SU-DHL-6 (cell line): ENCODE measurements around the gene APAF1.
"Not testable (repeated sequence)": the region's sequence is repeated elsewhere in the genome, so short reads cannot be mapped to it uniquely, and the experiment has no call there.

ENCODE experiments used
- H2AFZ ChIP-seq: fragments of 200-600 bp; sonication (generic); 2 replicates; pipeline ENCODE4 v1.6.1; 2014; ENCODE audit warnings: low read depth, mild to moderate bottlenecking, moderate library complexity, mixed read lengths, antibody characterized with exemption, low read length; ENCODE audit not compliant: severe bottlenecking
- H3F3A ChIP-seq: fragments of 200-600 bp; shearing (Covaris generic); 2 replicates; pipeline ENCODE4 v1.6.0; 2016; ENCODE audit warnings: antibody characterized with exemption, mild to moderate bottlenecking; ENCODE audit not compliant: insufficient read depth
- H3K27ac ChIP-seq: fragments of 200-600 bp; sonication (generic); 2 replicates; pipeline ENCODE4 v1.5.1; 2016; ENCODE audit warnings: low read depth, mild to moderate bottlenecking, low read length, moderate library complexity, mixed read lengths
- H3K27me3 ChIP-seq: fragments of 200-600 bp; sonication (generic), shearing (Covaris generic); 2 replicates; pipeline ENCODE4 v1.6.0; 2014; ENCODE audit warnings: mild to moderate bottlenecking, low read length
- H3K36me3 ChIP-seq: fragments of 200-600 bp; sonication (generic); 2 replicates; pipeline ENCODE4 v1.6.1; 2014; ENCODE audit warnings: mild to moderate bottlenecking, low read length, mixed read lengths
- H3K4me2 ChIP-seq: fragments of 300-600, 200-600 bp; shearing (Covaris generic), sonication (generic); 2 replicates; pipeline ENCODE4 v1.6.0; 2014; ENCODE audit warnings: low read length, low read depth, mild to moderate bottlenecking; ENCODE audit not compliant: poor library complexity, severe bottlenecking
- H3K4me3 ChIP-seq: fragments of 200-600 bp; sonication (generic); 2 replicates; pipeline ENCODE4 v1.5.1; 2014; ENCODE audit warnings: antibody characterized with exemption, low read length, mild to moderate bottlenecking, mixed read lengths; ENCODE audit not compliant: insufficient read depth, poor library complexity, severe bottlenecking
- H3K79me2 ChIP-seq: fragments of 200-600 bp; sonication (generic); 2 replicates; pipeline ENCODE4 v1.6.1; 2014; ENCODE audit warnings: mild to moderate bottlenecking, low read length, moderate library complexity; ENCODE audit not compliant: insufficient read depth
- H3K9ac ChIP-seq: fragments of 200-600 bp; sonication (generic); 2 replicates; pipeline ENCODE4 v1.7.0; 2014; ENCODE audit warnings: mild to moderate bottlenecking, low read length
- H3K9me2 ChIP-seq: fragments of 200-600 bp; sonication (generic); replicated peaks from 2 replicates; pipeline ENCODE4 v1.6.1; 2014; ENCODE audit warnings: low read length; ENCODE audit not compliant: insufficient read depth
- H3K9me3 ChIP-seq: fragments of 200-600 bp; sonication (generic); 2 replicates; pipeline ENCODE4 v1.6.1; 2014; ENCODE audit warnings: low read length, mixed read lengths; ENCODE audit not compliant: insufficient read depth
- H4K20me1 ChIP-seq: fragments of 200-600 bp; sonication (generic); 2 replicates; pipeline ENCODE4 v1.6.1; 2014; ENCODE audit warnings: low read depth, mild to moderate bottlenecking, antibody characterized with exemption, low read length, moderate library complexity, mixed read lengths
- EZH2phosphoT487 ChIP-seq: fragments of 200-600 bp; sonication (generic), shearing (Covaris generic); conservative IDR thresholded peaks from 2 replicates; pipeline ENCODE4 v1.6.1; 2018; ENCODE audit warnings: mild to moderate bottlenecking, antibody characterized with exemption, low read length, moderate library complexity, mixed read lengths
- TF ChIP-seq, protein P1 (sequence below): fragments of 200-600 bp; sonication (generic); IDR thresholded peaks from one replicate; pipeline ENCODE4 v1.5.1; 2017; ENCODE audit warnings: antibody characterized with exemption, mild to moderate bottlenecking, low read length, moderate library complexity; ENCODE audit not compliant: insufficient read depth, poor library complexity, severe bottlenecking

Gene APAF1

DNA sequence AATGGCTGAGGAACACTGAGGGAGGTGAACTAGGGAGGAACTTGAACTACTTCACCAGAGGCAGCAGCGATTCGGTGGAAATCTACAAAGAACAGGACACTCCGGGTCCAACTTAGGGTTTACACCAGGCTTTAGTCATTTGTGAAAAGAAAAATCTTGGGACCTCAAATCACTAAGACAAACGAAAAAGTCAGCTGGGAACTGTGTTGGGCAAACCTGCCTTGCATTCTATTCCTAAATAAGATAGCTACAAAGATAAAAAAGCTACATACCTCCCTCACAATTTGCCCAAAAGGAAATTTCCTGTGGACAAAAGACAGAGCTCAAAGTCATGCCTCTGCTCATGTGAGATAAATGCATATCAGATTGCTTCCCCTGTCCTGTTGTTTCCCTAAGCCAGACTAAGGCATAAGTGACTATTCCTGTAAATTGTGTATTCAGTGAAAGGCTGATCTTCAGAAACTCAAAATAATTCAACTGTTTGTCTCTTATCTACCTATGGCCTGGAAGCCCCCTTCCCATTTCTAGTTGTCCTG, 106.6 kb downstream of the APAF1 start:
- H3K27ac ChIP-seq, result no peak overlapping the region
- H4K20me1 ChIP-seq, result no peaks in the 10 kb centered on the region
- H3K36me3 ChIP-seq, result no peaks in the 10 kb centered on the region
- H3K4me2 ChIP-seq, result no peak overlapping the region
- no peaks in the 10 kb centered on the region for H3K9me2 ChIP-seq
- no peak overlapping the region for H2AFZ ChIP-seq
- H3F3A ChIP-seq, result no peaks in the 10 kb centered on the region
- H3K4me3 ChIP-seq, result no peak overlapping the region
- no peak for TF ChIP-seq EZH2phosphoT487
- TF ChIP-seq, protein P1, sequence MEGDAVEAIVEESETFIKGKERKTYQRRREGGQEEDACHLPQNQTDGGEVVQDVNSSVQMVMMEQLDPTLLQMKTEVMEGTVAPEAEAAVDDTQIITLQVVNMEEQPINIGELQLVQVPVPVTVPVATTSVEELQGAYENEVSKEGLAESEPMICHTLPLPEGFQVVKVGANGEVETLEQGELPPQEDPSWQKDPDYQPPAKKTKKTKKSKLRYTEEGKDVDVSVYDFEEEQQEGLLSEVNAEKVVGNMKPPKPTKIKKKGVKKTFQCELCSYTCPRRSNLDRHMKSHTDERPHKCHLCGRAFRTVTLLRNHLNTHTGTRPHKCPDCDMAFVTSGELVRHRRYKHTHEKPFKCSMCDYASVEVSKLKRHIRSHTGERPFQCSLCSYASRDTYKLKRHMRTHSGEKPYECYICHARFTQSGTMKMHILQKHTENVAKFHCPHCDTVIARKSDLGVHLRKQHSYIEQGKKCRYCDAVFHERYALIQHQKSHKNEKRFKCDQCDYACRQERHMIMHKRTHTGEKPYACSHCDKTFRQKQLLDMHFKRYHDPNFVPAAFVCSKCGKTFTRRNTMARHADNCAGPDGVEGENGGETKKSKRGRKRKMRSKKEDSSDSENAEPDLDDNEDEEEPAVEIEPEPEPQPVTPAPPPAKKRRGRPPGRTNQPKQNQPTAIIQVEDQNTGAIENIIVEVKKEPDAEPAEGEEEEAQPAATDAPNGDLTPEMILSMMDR, result no peak
- H3K9ac ChIP-seq, result no peak overlapping the region
- no peaks in the 10 kb centered on the region for H3K79me2 ChIP-seq
- no peaks in the 10 kb centered on the region for H3K27me3 ChIP-seq
- no peaks in the 10 kb centered on the region for H3K9me3 ChIP-seq

DNA sequence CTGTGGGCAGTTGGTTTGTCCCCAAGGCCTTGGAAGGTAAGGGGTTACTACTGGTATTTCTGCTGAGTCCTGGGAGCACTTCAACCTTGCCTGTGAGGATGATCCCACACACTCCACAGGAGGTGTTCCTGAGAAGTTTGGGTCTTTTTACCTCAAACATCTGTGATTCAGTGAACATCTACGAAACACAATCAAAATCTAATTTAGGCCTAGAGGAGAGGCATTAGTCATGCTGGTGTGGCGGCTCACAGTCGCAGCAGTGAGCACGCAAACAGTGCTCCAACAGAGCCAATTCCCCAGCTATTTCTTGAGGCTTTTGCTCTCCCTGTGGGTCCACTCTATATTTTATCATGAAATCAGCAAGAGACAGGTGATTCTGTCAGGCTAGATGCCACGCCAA, 107.6 kb downstream of the APAF1 start:
- Histone ChIP-seq H3F3A (no peaks in the 10 kb centered on the region), H3K9me3 (no peaks in the 10 kb centered on the region), H3K79me2 (no peaks in the 10 kb centered on the region), H3K4me2 (no peak overlapping the region), H3K27ac (no peak overlapping the region), H3K27me3 (no peaks in the 10 kb centered on the region), H3K36me3 (no peaks in the 10 kb centered on the region), H2AFZ (no peak overlapping the region), H3K9me2 (no peaks in the 10 kb centered on the region), H3K9ac (no peak overlapping the region), H4K20me1 (no peaks in the 10 kb centered on the region), H3K4me3 (no peak overlapping the region)
- TF ChIP-seq EZH2phosphoT487, result no peak
- TF ChIP-seq, protein P1, result no peak

DNA sequence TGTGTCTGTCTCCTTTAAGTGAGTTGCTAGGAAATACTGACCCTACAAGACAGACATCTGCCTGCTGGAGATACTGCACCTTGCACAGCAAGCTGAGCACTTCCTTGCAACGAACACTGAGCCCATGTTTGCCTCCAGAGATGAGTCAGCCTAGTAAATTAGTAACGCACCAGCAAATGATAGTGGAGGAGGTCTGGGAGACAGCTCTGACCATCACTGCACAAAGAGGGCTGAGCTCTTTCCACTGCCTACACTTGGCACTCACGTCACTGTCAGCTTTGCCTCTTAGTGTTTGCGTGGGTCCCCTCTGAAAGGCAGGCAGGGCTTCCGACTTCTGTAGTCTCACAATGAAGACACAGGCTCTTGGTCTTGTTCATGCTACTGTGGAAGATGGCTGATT, 109.0 kb downstream of the APAF1 start:
- Histone ChIP-seq H3K4me2 (no peak overlapping the region), H3K9me3 (no peaks in the 10 kb centered on the region), H3F3A (no peaks in the 10 kb centered on the region), H3K27ac (no peak overlapping the region), H3K36me3 (no peaks in the 10 kb centered on the region), H3K27me3 (no peaks in the 10 kb centered on the region), H4K20me1 (no peaks in the 10 kb centered on the region), H3K4me3 (no peak overlapping the region), H3K9me2 (no peaks in the 10 kb centered on the region), H2AFZ (no peak overlapping the region), H3K9ac (no peak overlapping the region), H3K79me2 (no peaks in the 10 kb centered on the region)
- TF ChIP-seq, protein P1, result no peak
- TF ChIP-seq EZH2phosphoT487, result no peak

DNA sequence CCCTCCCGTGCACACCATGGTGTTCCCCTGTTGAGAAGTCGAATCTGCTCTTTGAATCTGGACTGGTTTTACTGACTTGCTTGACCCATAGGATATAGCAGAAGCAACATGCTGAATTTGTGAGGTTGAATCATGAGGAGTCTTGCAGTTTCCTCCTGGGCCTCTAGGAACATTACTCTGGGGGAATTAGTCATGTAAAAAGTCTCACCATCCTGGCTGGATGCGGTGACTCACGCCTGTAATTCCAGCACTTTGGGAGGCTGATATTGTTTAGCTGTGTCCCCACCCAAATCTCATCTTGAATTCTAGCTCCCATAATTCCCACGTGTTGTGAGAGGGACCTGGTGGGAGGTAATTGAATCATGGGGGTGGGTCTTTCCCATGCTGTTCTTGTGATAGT, 110.8 kb downstream of the APAF1 start:
- not testable (repeated sequence) for H3K79me2 ChIP-seq, H3K36me3 ChIP-seq

More for the DNA sequence above, 110.8 kb downstream of the APAF1 start:
- H3K9me3 ChIP-seq, H3K9ac ChIP-seq, H3F3A ChIP-seq, H3K27me3 ChIP-seq, H3K9me2 ChIP-seq, H4K20me1 ChIP-seq, H3K27ac ChIP-seq, H3K4me2 ChIP-seq, H2AFZ ChIP-seq, H3K4me3 ChIP-seq: not testable (repeated sequence)
